HCT116 (cell line): ENCODE measurements around the gene MAEA. TPM values are rescaled to one million over a fixed set of nuclear protein-coding genes. Genes with fewer than 3 reads are reported as not detected.

ENCODE experiments used
- ATAC-seq: fragments of 200-7000 bp; cut with Tn5 transposase; 2 replicates; pipeline ENCODE4 v1.9.1; 2020; ENCODE audit warnings: mild to moderate bottlenecking, moderate library complexity
- BruUV-seq: library from RNA; stranded (reverse); fragments of 400-500 nt; replicated peaks from 2 replicates; lab custom pipeline; 2021; lab: Mats Ljungman, UMichigan
- CTCF ChIA-PET: fragments of 300-600 bp; sonication (Branson Sonifier 250); formaldehyde crosslinking; loops from one replicate; lab custom pipeline; 2021; ENCODE audit warnings: antibody characterized with exemption; lab: Charles Lee
- POLR2A ChIA-PET: fragments of 300-600, 350-600 bp; sonication (Branson Sonifier 250); formaldehyde crosslinking; loops from one replicate; lab custom pipeline; 2021; ENCODE audit warnings: antibody characterized with exemption; lab: Charles Lee
- RAD21 ChIA-PET, 2 experiments: fragments of 300-600 bp; sonication (Branson Sonifier 250); formaldehyde crosslinking; loops; one replicate each; lab custom pipeline; 2023; ENCODE audit warnings: low total read pairs in 2 of 2; ENCODE audit not compliant: uncharacterized antibody in 2 of 2, unreplicated experiment in 2 of 2, low non-redundant PET in 1 of 2; lab: Charles Lee
- DNase-seq: peaks from one replicate; pipeline ENCODE4 v3.0.0-alpha.2; 2010; ENCODE audit warnings: low read depth, low spot score
- H2AFZ ChIP-seq: fragments of 200-600 bp; shearing (Covaris generic), sonication (generic); 2 replicates; pipeline ENCODE4 v1.6.1; 2017; ENCODE audit warnings: low read depth, mixed run types, mixed read lengths, antibody characterized with exemption, low read length; ENCODE audit not compliant: poor library complexity, severe bottlenecking
- H3K27ac ChIP-seq: 2 replicates; pipeline ENCODE4 v1.5.1; 2012; ENCODE audit warnings: low read depth, low read length
- H3K27me3 ChIP-seq: fragments of 200-600 bp; sonication (generic); 2 replicates; pipeline ENCODE4 v1.6.1; 2016; ENCODE audit warnings: mixed run types, low read length, mixed read lengths; ENCODE audit not compliant: insufficient read depth
- H3K36me3 ChIP-seq, 2 experiments: fragments of 200-500 bp in 1 of 2; fragments of 200-600 bp in 1 of 2; sonication (Bioruptor generic) in 1 of 2; sonication (generic) in 1 of 2; 2 replicates each; pipeline versions ENCODE4 v1.5.1 to v1.6.1; 2014 to 2016; ENCODE audit warnings: low read length in 2 of 2, inconsistent platforms in 1 of 2, mixed read lengths in 1 of 2, mixed run types in 1 of 2; ENCODE audit not compliant: insufficient read depth in 2 of 2, control insufficient read depth in 1 of 2
- H3K4me1 ChIP-seq, 2 experiments: fragments of 200-600 bp in 1 of 2; sonication (generic) in 1 of 2; 2 replicates each; pipeline versions ENCODE4 v1.5.1 to v1.6.1; 2012 to 2017; ENCODE audit warnings: low read length in 2 of 2, inconsistent platforms in 1 of 2, mild to moderate bottlenecking in 1 of 2, mixed read lengths in 1 of 2, mixed run types in 1 of 2, moderate library complexity in 1 of 2; ENCODE audit not compliant: insufficient read depth in 2 of 2, control insufficient read depth in 1 of 2
- H3K4me2 ChIP-seq: fragments of 200-600 bp; sonication (generic); 2 replicates; pipeline ENCODE4 v1.6.1; 2017; ENCODE audit warnings: mixed run types, low read length, mixed read lengths
- H3K4me3 ChIP-seq, 2 experiments: fragments of 200-600 bp in 1 of 2; sonication (generic) in 1 of 2; replicated peaks in 1 of 2; 2 replicates each; pipeline ENCODE4 v1.5.1; 2011 to 2016; ENCODE audit warnings: low read length in 2 of 2, control low read depth in 1 of 2, low read depth in 1 of 2, mild to moderate bottlenecking in 1 of 2, mixed read lengths in 1 of 2, mixed run types in 1 of 2
- H3K79me2 ChIP-seq: fragments of 200-600 bp; sonication (generic); 2 replicates; pipeline ENCODE4 v1.6.1; 2017; ENCODE audit warnings: mild to moderate bottlenecking, mixed run types, low read length, moderate library complexity, mixed read lengths; ENCODE audit not compliant: insufficient read depth
- H3K9ac ChIP-seq: fragments of 200-600 bp; sonication (generic); 2 replicates; pipeline ENCODE4 v1.6.1; 2016; ENCODE audit warnings: low read length, mixed read lengths
- H3K9me2 ChIP-seq: fragments of 200-600 bp; sonication (generic), shearing (Covaris generic); 2 replicates; pipeline ENCODE4 v1.6.1; 2017; ENCODE audit warnings: mixed run types, mild to moderate bottlenecking, moderate library complexity; ENCODE audit not compliant: insufficient read depth
- H3K9me3 ChIP-seq, 2 experiments: fragments of 200-500 bp in 1 of 2; fragments of 200-600 bp in 1 of 2; sonication (Bioruptor generic) in 1 of 2; sonication (generic) in 1 of 2; 2 replicates each; pipeline ENCODE4 v1.6.1; 2014 to 2017; ENCODE audit warnings: low read length in 2 of 2, mixed read lengths in 2 of 2, inconsistent platforms in 1 of 2, low read depth in 1 of 2, mild to moderate bottlenecking in 1 of 2, mixed run types in 1 of 2, moderate library complexity in 1 of 2; ENCODE audit not compliant: control insufficient read depth in 1 of 2, insufficient read depth in 1 of 2
- H4K20me1 ChIP-seq: fragments of 200-600 bp; sonication (generic), shearing (Covaris generic); 2 replicates; pipeline ENCODE4 v1.6.1; 2017; ENCODE audit warnings: mixed run types, mild to moderate bottlenecking, moderate library complexity; ENCODE audit not compliant: insufficient read depth
- CBX3 ChIP-seq: IDR thresholded peaks from 2 replicates; pipeline ENCODE4 v1.6.1; 2012; ENCODE audit warnings: low read depth
- CEBPB ChIP-seq: IDR thresholded peaks from 2 replicates; pipeline ENCODE4 v1.6.1; 2012; ENCODE audit warnings: low read depth
- ELF1 ChIP-seq: IDR thresholded peaks from 2 replicates; pipeline ENCODE4 v1.6.1; 2012; ENCODE audit warnings: low read depth, borderline replicate concordance
- EZH2 ChIP-seq: fragments of 200-600 bp; sonication (generic); IDR thresholded peaks from 2 replicates; pipeline ENCODE4 v1.6.1; 2017; ENCODE audit warnings: antibody characterized with exemption, mixed run types
- FOSL1 ChIP-seq: IDR thresholded peaks from 2 replicates; pipeline ENCODE4 v1.6.1; 2012; ENCODE audit warnings: low read depth
- JUND ChIP-seq: IDR thresholded peaks from 2 replicates; pipeline ENCODE4 v1.6.1; 2012
- POLR2A ChIP-seq: IDR thresholded peaks from 2 replicates; pipeline ENCODE4 v1.7.0; 2011; ENCODE audit warnings: borderline replicate concordance; ENCODE audit not compliant: insufficient read depth, insufficient read length; ENCODE audit errors: extremely low read depth
- POLR2AphosphoS5 ChIP-seq: IDR thresholded peaks from 2 replicates; pipeline ENCODE4 v1.6.1; 2011; ENCODE audit warnings: mild to moderate bottlenecking, low read depth, low read length, moderate library complexity
- RAD21 ChIP-seq: IDR thresholded peaks from 2 replicates; pipeline ENCODE4 v1.6.1; 2012; ENCODE audit warnings: low read depth, mild to moderate bottlenecking
- SIN3A ChIP-seq: IDR thresholded peaks from 2 replicates; pipeline ENCODE4 v1.6.1; 2012; ENCODE audit warnings: low read depth
- SRF ChIP-seq: IDR thresholded peaks from 2 replicates; pipeline ENCODE4 v1.6.1; 2012; ENCODE audit warnings: low read depth
- TCF7L2 ChIP-seq: IDR thresholded peaks from 2 replicates; pipeline ENCODE4 v1.7.0; 2011; ENCODE audit warnings: borderline replicate concordance, inconsistent platforms; ENCODE audit not compliant: insufficient read depth, insufficient read length; ENCODE audit errors: extremely low read depth
- YY1 ChIP-seq: IDR thresholded peaks from 2 replicates; pipeline ENCODE4 v1.6.1; 2011; ENCODE audit warnings: low read length, low read depth, moderate library complexity, mild to moderate bottlenecking; ENCODE audit not compliant: insufficient replicate concordance; ENCODE audit errors: extremely low read depth
- ZFX ChIP-seq: fragments of 450-650 bp; IDR thresholded peaks from 2 replicates; pipeline ENCODE4 v1.6.1; 2017
- ZNF274 ChIP-seq: fragments of 200-500 bp; sonication (Bioruptor generic); IDR thresholded peaks from 2 replicates; pipeline ENCODE4 v1.6.1; 2014; ENCODE audit warnings: mild to moderate bottlenecking, low read depth, low read length, inconsistent platforms
- intact Hi-C: fragments of 100-400 bp; cut with micrococcal nuclease; formaldehyde crosslinking; loops from 2 replicates; pipeline ENCODE4 v1.10.0; 2022
- total RNA-seq: library from RNA; stranded (reverse); gene quantifications from one replicate; pipeline ENCODE4 v1.2.1, GENCODE V29; 2021; ENCODE audit not compliant: unreplicated experiment
- TF ChIP-seq, protein P1 (sequence below): IDR thresholded peaks from 2 replicates; pipeline ENCODE4 v1.6.1; 2012; ENCODE audit warnings: low read depth
- TF ChIP-seq, protein P2 (sequence below): IDR thresholded peaks from 2 replicates; pipeline ENCODE4 v1.6.1; 2011; ENCODE audit warnings: mild to moderate bottlenecking, low read length, moderate library complexity; ENCODE audit not compliant: insufficient replicate concordance; ENCODE audit errors: extremely low read depth
- TF ChIP-seq, protein P3 (sequence below): IDR thresholded peaks from 2 replicates; pipeline ENCODE4 v1.6.1; 2012
- TF ChIP-seq, protein P4 (sequence below): IDR thresholded peaks from 2 replicates; pipeline ENCODE4 v1.6.1; 2012
- TF ChIP-seq, protein P5 (sequence below), 3 experiments: fragments of 200-600 bp in 1 of 3; sonication (generic) in 1 of 3; IDR thresholded peaks in 2 of 3; conservative IDR thresholded peaks in 1 of 3; 2 replicates each; pipeline ENCODE4 v1.5.1; 2012 to 2017; ENCODE audit warnings: low read depth in 2 of 3, low read length in 2 of 3, antibody characterized with exemption in 1 of 3, borderline replicate concordance in 1 of 3, control low read depth in 1 of 3, mild to moderate bottlenecking in 1 of 3, mixed read lengths in 1 of 3, mixed run types in 1 of 3, moderate library complexity in 1 of 3; ENCODE audit not compliant: insufficient read depth in 1 of 3

MAEA gene
- total RNA-seq, 1 experiment from 2014 or later: 88.3 TPM

DNA sequence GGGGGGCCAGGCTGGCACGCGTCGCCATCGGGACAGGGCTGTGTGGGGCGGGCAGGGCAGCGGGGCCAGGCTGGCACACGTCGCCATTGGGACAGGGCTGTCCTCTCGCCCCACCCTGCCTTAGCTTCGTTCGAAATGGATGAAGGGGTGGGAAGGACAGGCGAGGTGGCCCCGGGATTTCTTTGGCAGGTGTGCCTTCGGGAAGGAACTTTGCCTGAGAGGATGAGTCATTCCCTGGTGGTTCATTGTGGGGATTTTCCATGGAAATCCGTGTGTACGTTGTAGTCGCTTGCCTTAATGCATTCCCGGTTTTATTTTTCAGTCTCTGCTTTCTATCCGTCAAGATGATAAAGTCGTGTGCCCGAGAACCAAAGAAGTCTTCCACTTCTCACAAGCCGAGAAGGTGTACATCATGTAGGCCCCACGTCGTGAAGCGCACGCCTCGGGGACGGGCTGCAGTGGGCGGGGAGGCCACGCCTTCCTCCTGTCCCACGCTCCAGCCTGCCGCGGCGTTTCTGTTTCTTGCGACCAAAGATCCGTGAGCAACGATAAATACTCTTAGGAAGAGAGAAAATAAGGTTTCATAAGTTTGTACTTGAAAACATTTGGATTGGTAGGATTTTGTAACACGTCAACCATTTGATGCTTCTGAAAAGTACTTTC is 49.2 kb downstream of the MAEA start:
- POLR2A ChIA-PET: no interaction called here
- BruUV-seq: no TSS peak
- intact Hi-C loops: no loop called here

More for the DNA sequence above, 49.2 kb downstream of the MAEA start:
- ATAC-seq (no peak), DNase-seq (no peak)
- Histone ChIP-seq H3K4me1 (peaks cover 9 to 30% of the 10 kb centered on the region in 2 experiments; a peak in 3 of 4 replicates), H3K9me2 (no peaks in the 10 kb centered on the region), H3K9ac (no peak overlapping the region), H3K4me3 (no peak overlapping the region), H3K27ac (peak overlapping the region; percentile 72)
- ChIA-PET CTCF (no interaction called here), RAD21 (no interaction called here)
- TF ChIP-seq, protein P1, sequence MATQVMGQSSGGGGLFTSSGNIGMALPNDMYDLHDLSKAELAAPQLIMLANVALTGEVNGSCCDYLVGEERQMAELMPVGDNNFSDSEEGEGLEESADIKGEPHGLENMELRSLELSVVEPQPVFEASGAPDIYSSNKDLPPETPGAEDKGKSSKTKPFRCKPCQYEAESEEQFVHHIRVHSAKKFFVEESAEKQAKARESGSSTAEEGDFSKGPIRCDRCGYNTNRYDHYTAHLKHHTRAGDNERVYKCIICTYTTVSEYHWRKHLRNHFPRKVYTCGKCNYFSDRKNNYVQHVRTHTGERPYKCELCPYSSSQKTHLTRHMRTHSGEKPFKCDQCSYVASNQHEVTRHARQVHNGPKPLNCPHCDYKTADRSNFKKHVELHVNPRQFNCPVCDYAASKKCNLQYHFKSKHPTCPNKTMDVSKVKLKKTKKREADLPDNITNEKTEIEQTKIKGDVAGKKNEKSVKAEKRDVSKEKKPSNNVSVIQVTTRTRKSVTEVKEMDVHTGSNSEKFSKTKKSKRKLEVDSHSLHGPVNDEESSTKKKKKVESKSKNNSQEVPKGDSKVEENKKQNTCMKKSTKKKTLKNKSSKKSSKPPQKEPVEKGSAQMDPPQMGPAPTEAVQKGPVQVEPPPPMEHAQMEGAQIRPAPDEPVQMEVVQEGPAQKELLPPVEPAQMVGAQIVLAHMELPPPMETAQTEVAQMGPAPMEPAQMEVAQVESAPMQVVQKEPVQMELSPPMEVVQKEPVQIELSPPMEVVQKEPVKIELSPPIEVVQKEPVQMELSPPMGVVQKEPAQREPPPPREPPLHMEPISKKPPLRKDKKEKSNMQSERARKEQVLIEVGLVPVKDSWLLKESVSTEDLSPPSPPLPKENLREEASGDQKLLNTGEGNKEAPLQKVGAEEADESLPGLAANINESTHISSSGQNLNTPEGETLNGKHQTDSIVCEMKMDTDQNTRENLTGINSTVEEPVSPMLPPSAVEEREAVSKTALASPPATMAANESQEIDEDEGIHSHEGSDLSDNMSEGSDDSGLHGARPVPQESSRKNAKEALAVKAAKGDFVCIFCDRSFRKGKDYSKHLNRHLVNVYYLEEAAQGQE: no peak
- TF ChIP-seq ELF1: no peak
- TF ChIP-seq SRF: no peak
- TF ChIP-seq RAD21: no peak
- TF ChIP-seq ZNF274: no peak
- no peak for TF ChIP-seq POLR2A
- TF ChIP-seq, protein P2, sequence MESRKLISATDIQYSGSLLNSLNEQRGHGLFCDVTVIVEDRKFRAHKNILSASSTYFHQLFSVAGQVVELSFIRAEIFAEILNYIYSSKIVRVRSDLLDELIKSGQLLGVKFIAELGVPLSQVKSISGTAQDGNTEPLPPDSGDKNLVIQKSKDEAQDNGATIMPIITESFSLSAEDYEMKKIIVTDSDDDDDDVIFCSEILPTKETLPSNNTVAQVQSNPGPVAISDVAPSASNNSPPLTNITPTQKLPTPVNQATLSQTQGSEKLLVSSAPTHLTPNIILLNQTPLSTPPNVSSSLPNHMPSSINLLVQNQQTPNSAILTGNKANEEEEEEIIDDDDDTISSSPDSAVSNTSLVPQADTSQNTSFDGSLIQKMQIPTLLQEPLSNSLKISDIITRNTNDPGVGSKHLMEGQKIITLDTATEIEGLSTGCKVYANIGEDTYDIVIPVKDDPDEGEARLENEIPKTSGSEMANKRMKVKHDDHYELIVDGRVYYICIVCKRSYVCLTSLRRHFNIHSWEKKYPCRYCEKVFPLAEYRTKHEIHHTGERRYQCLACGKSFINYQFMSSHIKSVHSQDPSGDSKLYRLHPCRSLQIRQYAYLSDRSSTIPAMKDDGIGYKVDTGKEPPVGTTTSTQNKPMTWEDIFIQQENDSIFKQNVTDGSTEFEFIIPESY: no peak
- TF ChIP-seq, protein P3, sequence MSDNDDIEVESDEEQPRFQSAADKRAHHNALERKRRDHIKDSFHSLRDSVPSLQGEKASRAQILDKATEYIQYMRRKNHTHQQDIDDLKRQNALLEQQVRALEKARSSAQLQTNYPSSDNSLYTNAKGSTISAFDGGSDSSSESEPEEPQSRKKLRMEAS: no peak
- no peak for TF ChIP-seq YY1
- no peak for TF ChIP-seq TCF7L2
- TF ChIP-seq EZH2: no peak
- no peak for TF ChIP-seq POLR2AphosphoS5
- no peak for TF ChIP-seq ZFX
- TF ChIP-seq CEBPB: no peak
- TF ChIP-seq JUND: no peak
- no peak for TF ChIP-seq CBX3
- TF ChIP-seq, protein P4, sequence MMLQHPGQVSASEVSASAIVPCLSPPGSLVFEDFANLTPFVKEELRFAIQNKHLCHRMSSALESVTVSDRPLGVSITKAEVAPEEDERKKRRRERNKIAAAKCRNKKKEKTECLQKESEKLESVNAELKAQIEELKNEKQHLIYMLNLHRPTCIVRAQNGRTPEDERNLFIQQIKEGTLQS: no peak
- no peak for TF ChIP-seq SIN3A
- TF ChIP-seq FOSL1: no peak
- TF ChIP-seq, protein P5, sequence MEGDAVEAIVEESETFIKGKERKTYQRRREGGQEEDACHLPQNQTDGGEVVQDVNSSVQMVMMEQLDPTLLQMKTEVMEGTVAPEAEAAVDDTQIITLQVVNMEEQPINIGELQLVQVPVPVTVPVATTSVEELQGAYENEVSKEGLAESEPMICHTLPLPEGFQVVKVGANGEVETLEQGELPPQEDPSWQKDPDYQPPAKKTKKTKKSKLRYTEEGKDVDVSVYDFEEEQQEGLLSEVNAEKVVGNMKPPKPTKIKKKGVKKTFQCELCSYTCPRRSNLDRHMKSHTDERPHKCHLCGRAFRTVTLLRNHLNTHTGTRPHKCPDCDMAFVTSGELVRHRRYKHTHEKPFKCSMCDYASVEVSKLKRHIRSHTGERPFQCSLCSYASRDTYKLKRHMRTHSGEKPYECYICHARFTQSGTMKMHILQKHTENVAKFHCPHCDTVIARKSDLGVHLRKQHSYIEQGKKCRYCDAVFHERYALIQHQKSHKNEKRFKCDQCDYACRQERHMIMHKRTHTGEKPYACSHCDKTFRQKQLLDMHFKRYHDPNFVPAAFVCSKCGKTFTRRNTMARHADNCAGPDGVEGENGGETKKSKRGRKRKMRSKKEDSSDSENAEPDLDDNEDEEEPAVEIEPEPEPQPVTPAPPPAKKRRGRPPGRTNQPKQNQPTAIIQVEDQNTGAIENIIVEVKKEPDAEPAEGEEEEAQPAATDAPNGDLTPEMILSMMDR (IDR thresholded peaks at IDR 0.05 in 2 of 3, conservative IDR thresholded peaks at IDR 0.05 in 1 of 3; ENCODE audit: borderline replicate concordance in 1 of 3, insufficient read depth in 1 of 3, low read depth in 2 of 3, low read length in 2 of 3): no peak
- TF ChIP-seq, all 23 proteins: peak for 0
- no peak overlapping the region for H3K4me2 ChIP-seq
- H3K27me3 ChIP-seq: no peaks in the 10 kb centered on the region
- H3K9me3 ChIP-seq: no peaks in the 10 kb centered on the region
- H4K20me1 ChIP-seq: no peaks in the 10 kb centered on the region
- H3K79me2 ChIP-seq: peaks cover 6% of the 10 kb centered on the region; the same call in 1 of the 2 replicates
- no peak overlapping the region for H2AFZ ChIP-seq
- peaks cover 14 to 48% of the 10 kb centered on the region in 2 experiments for H3K36me3 ChIP-seq
